Esophagus (tissue), 2 donors: Measurements from ENCODE around the gene BRWD1. TPM values are rescaled to one million over a fixed set of nuclear protein-coding genes. Genes with fewer than 3 reads are reported as not detected.

Source experiments
- H3K27ac ChIP-seq, 2 donors: one replicate each; pipeline ENCODE4 v1.5.1; 2013; ENCODE audit warnings: low read depth in 2 of 2, mild to moderate bottlenecking in 2 of 2, inconsistent platforms in 1 of 2, low read length in 1 of 2, moderate library complexity in 1 of 2
- H3K27me3 ChIP-seq, 2 donors: one replicate each; pipeline ENCODE4 v1.6.1; 2013; ENCODE audit warnings: low read length in 2 of 2, control low read depth in 1 of 2, mild to moderate bottlenecking in 1 of 2; ENCODE audit not compliant: insufficient read depth in 2 of 2, control insufficient read depth in 1 of 2
- H3K36me3 ChIP-seq, 2 donors: one replicate each; pipeline ENCODE4 v1.6.1; 2013; ENCODE audit warnings: low read length in 1 of 2; ENCODE audit not compliant: control insufficient read depth in 2 of 2, insufficient read depth in 2 of 2
- H3K4me1 ChIP-seq, 2 donors: one replicate each; pipeline ENCODE4 v1.6.1; 2013; ENCODE audit warnings: low read length in 1 of 2; ENCODE audit not compliant: control insufficient read depth in 2 of 2, insufficient read depth in 2 of 2
- H3K4me3 ChIP-seq, 2 donors: one replicate each; pipeline ENCODE4 v1.5.1; 2013; ENCODE audit warnings: low read length in 2 of 2, mild to moderate bottlenecking in 2 of 2, low read depth in 1 of 2, moderate library complexity in 1 of 2
- H3K9me3 ChIP-seq, 2 donors: one replicate each; pipeline ENCODE4 v1.6.1; 2013; ENCODE audit warnings: mild to moderate bottlenecking in 2 of 2, low read depth in 1 of 2, low read length in 1 of 2, moderate library complexity in 1 of 2; ENCODE audit not compliant: control insufficient read depth in 2 of 2, insufficient read depth in 1 of 2
- WGBS, 2 donors: extraction: QIAGEN DNeasy Blood & Tissue Kit; methylation state at CpG; one replicate each; pipeline ENCODE4 v1.1.7; 2013; 5-methylcytosine and 5-hydroxymethylcytosine counted together
- polyA plus RNA-seq, 2 donors: library from polyadenylated mRNA; stranded (reverse); fragments of 200-250 nt; gene quantifications; one replicate each; pipeline ENCODE4 v1.2.3, GENCODE V29; 2013
- donor health status: healthy with polysubstance abuse.
- donor health status: Bipolar disorder and iron deficiency.

BRWD1 gene
- polyA plus RNA-seq, 2 donors = 7.1 to 8.3 TPM

DNA sequence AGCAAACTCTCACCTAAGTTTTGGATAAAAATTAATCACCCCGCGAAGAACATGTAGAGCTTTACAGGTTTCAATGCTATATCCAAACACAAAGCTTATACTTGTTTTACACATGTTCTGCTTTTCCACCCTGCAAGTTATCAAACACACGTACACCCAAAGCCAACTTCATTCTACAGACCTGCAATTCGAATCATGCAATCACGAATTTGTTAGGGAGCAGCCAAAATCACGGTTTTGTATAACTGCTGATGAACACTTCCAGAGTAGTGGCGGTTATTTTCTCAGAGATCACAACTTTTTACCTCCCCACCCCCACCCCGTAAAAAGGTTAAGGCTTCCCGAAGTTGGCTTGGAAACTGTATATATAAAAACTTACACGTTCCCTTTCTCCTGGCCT lies 34.1 kb upstream of the BRWD1 start:
- Histone ChIP-seq H3K27me3 (no peaks in the 10 kb centered on the region), H3K36me3 (no peaks in the 10 kb centered on the region), H3K4me3 (peak overlapping the region; percentile 9 to 85), H3K4me1 (peaks cover 0 to 2% of the 10 kb centered on the region in 2 donors), H3K9me3 (no peaks in the 10 kb centered on the region), H3K27ac (no peak overlapping the region)
- 5 to 7% methylated on average over 10 of the region's 10 CpGs for WGBS, 2 donors

DNA sequence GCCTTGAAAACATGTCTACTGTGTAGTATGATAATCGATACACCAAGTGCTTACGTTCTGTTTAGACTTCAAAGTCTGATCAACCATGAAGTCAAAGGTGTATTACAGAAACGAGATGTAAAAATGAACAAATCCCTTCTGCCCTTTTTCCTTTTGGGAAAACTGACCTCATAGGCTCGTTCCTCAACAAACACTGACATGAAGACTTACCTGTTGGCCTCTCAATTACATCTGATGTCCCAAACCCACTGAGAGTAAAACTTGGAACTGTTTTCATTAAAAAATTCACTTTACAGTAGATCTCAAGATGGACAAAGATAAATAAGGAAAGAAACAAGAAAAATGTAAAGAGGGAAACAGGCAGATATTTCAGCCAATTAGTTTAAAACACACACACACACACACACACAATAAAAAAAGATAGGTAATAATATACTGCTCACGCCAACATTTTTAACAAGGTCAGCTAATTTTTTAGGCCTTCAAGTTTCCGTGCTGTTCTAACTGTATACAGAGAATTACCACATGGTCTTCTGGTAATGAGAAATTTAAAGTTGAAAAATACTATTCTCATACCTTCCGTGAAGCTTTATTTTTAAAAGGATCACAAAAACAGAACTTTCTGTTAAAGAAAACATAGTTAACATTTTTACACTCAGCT lies 33.4 kb upstream of the BRWD1 start:
- Histone ChIP-seq H3K4me1 (peaks cover 0 to 2% of the 10 kb centered on the region in 2 donors), H3K4me3 (peak overlapping the region in 1 of 2 donors; percentile 33), H3K9me3 (no peaks in the 10 kb centered on the region), H3K27me3 (no peaks in the 10 kb centered on the region), H3K27ac (no peak overlapping the region), H3K36me3 (no peaks in the 10 kb centered on the region)
- 32 to 48% methylated on average over 7 of the region's 7 CpGs for WGBS, 2 donors

DNA sequence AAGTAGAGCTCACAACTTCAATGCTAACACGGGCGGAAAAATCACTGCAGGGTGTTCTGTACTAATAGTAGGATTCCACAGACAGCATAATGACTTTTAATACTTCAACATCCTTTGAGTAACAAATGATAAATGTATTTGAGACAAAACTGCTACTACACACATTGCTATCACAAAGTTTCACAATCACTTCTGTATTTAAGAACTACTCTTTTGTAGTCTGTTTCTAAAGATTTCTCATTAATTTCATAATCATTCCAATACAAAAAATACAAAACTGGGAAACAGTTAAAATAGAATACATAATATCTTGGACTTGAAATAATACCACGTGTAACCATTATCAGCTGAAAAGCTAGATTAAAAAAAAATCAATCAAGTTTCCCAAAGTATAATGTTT lies 32.8 kb upstream of the BRWD1 start:
- Histone ChIP-seq H3K36me3 (peaks cover 0 to 2% of the 10 kb centered on the region in 2 donors), H3K4me1 (peaks cover 0 to 2% of the 10 kb centered on the region in 2 donors), H3K27ac (no peak overlapping the region), H3K9me3 (no peaks in the 10 kb centered on the region), H3K27me3 (no peaks in the 10 kb centered on the region), H3K4me3 (no peak overlapping the region)
- 30 to 37% methylated on average over 3 of the region's 3 CpGs for WGBS, 2 donors

DNA sequence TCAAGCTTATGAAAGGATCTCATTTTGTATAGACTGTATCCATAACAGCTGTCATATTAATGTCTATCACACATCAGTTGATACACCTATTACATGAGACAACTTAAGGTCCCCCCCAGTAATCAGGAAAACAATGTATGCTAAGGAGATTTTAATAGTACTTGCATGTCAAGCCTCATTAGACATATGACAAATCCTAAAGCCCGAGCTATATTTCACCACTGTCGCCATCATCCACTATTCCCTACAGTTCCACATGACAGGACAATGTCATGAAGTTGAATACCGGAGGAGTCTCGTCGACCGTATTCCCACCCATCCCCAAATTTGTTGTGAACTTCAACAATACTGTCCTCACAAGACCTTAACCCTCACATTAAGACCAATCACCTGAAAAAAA lies 32.0 kb upstream of the BRWD1 start:
- peaks cover 0 to 2% of the 10 kb centered on the region in 2 donors for H3K36me3 ChIP-seq
- no peaks in the 10 kb centered on the region for H3K9me3 ChIP-seq
- 85 to 87% methylated on average over 6 of the region's 6 CpGs for WGBS, 2 donors

DNA sequence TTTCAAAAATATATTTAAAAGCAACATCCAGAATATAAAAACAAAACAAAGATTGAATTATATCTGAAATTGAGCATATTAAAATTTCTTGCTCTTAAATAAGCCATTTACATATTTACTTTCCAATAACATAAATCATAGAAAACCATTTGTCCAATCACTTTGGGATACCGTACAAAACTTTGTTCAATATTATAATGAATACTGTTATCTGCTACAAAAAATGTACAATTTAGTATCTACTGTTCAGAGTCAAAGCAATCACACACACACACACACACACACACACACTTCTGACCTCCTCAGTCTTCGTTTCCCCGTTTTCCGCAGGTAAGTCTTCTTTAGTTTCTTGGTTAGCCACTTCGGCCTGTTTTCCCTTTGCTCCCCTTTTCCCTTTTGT lies 31.4 kb upstream of the BRWD1 start:
- Histone ChIP-seq H3K9me3 (no peaks in the 10 kb centered on the region), H3K27me3 (no peaks in the 10 kb centered on the region), H3K4me3 (no peak overlapping the region), H3K36me3 (peaks cover 0 to 2% of the 10 kb centered on the region in 2 donors), H3K27ac (no peak overlapping the region), H3K4me1 (peaks cover 0 to 2% of the 10 kb centered on the region in 2 donors)
- 86 to 90% methylated on average over 5 of the region's 5 CpGs for WGBS, 2 donors

More for the DNA sequence above, 32.0 kb upstream of the BRWD1 start:
- Histone ChIP-seq H3K27me3 (no peaks in the 10 kb centered on the region), H3K4me3 (no peak overlapping the region), H3K4me1 (peaks cover 0 to 2% of the 10 kb centered on the region in 2 donors), H3K27ac (no peak overlapping the region)

DNA sequence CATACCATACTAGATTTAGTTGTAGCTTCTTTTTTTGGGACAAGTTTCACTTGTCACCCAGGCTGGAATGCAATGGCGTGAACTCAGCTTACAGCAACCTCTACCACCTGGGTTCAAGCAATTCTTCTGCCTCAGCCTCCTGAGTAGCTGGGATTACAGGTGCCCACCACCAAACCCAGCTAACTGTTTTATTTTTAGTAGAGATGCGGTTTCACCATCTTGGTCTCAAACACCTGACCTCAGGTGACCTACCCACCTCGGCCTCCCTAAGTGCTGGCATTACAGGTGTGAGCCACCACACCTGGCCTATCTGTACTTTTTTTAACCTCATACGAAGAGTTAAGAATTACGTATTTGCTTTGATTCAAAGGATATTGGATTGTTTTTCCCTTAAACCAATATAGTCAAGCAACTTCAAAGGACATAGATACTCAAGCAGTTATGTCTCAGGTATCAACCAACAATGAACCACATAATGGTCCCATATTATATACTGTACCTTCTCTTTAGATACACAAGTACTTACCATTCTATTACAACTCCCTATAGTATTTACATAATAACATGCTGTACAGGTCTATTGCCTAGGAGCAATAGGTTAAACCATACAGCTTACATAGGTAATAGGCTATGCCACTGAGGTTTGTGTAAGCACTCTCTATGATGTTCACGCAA lies 28.0 kb upstream of the BRWD1 start:
- peaks cover 0 to 2% of the 10 kb centered on the region in 2 donors for H3K36me3 ChIP-seq
- no peak overlapping the region for H3K4me3 ChIP-seq
- no peaks in the 10 kb centered on the region for H3K27me3 ChIP-seq
- H3K27ac ChIP-seq = no peak overlapping the region
- H3K4me1 ChIP-seq = peaks cover 0 to 2% of the 10 kb centered on the region in 2 donors
- no peaks in the 10 kb centered on the region for H3K9me3 ChIP-seq
- 90 to 96% methylated on average over 6 of the region's 6 CpGs for WGBS, 2 donors

DNA sequence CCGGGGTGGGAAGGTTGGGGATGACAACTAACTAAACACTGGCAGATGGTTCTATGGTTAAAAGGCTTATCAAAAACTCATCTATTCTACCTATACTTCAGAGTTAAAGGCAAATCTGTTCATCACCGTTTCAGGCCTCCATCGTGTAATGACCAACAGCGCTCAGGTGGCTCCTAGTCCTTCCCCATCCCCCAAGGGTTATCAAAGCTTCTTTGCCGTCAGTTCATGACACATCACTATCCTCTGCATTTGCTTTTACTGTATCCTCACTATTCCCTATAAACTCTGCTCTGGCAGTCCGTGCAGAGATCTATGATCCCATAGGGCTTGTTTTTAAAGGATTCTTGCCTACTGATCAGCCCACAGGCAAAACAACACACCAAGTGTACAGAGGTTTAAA lies 27.3 kb upstream of the BRWD1 start:
- Histone ChIP-seq H3K4me1 (peaks cover 0 to 2% of the 10 kb centered on the region in 2 donors), H3K36me3 (peaks cover 0 to 2% of the 10 kb centered on the region in 2 donors), H3K9me3 (no peaks in the 10 kb centered on the region), H3K27me3 (no peaks in the 10 kb centered on the region), H3K27ac (no peak overlapping the region), H3K4me3 (no peak overlapping the region)
- WGBS, 2 donors = 86 to 90% methylated on average over 6 of the region's 6 CpGs

DNA sequence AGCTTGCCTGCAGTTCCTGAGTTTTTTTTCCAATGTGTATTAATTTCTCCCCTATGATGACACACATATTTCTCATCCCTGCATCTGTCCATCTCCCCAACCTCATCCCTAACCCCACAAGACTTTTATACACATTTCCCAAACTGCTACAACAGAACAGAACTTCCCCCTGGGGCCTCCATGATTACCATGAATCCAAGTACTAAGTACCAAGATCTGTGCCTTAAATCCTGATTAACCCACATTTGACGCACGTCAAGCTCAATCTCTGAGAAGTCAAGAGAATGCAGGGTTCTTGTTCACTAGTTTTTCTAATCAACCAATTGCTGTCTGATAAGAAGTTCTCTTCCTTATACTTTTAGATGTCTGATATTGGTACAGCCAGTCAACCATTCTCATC lies 25.8 kb upstream of the BRWD1 start:
- H3K36me3 ChIP-seq = peaks cover 0 to 2% of the 10 kb centered on the region in 2 donors
- no peak overlapping the region for H3K27ac ChIP-seq
- no peaks in the 10 kb centered on the region for H3K9me3 ChIP-seq
- H3K4me3 ChIP-seq = no peak overlapping the region
- H3K4me1 ChIP-seq = no peaks in the 10 kb centered on the region
- no peaks in the 10 kb centered on the region for H3K27me3 ChIP-seq
- 93 to 95% methylated on average over 2 of the region's 2 CpGs for WGBS, 2 donors

DNA sequence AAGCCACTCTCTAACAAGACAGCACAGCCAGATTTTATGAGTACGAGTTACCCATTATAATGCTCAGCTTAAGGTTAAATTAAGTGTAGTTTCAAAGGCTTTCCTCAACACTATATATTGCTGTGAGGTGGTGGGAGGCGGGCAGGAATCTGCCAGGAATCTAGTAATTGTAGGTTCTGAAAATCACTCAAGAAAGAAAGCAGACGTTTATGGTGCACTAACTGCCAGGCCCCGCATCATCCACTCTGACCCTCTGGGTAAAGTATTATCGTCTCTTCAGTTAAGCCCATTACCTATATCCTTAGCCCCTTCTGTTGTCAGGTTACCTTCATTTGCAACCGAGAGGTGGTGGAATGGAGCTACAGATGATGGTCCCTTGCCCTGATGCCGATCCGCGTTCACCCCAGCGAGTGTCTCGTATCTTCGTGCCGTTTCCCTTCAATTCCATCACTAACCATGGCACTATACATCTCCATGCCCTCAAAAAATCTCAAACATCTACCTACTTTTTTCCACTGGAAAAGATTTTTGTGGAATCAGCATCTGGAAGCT lies 23.1 kb upstream of the BRWD1 start:
- Histone ChIP-seq H3K27me3 (no peaks in the 10 kb centered on the region), H3K4me1 (no peaks in the 10 kb centered on the region), H3K27ac (no peak overlapping the region), H3K4me3 (no peak overlapping the region), H3K36me3 (peaks cover 0 to 2% of the 10 kb centered on the region in 2 donors), H3K9me3 (no peaks in the 10 kb centered on the region)
- WGBS, 2 donors = 86 to 89% methylated on average over 13 of the region's 13 CpGs
